ENCODE measurements around the gene KLHL25. TPM values are rescaled to one million over a fixed set of nuclear protein-coding genes. Genes with fewer than 3 reads are reported as not detected.

The KLHL25 gene
- total RNA-seq, 1 donor from 2014 or later = 29.3 TPM

GRCh38 chr15:85778107-85778776 is 16.5 kb downstream of the KLHL25 start:
- FAIRE-seq = no peak
- DNase-seq (ENCODE audit: low spot score in 2 of 2) = no peak

- DNase-seq (ENCODE audit: low spot score in 2 of 2) (no peak), FAIRE-seq (no peak)
Measured at GRCh38 chr15:85777250-85778106, 17.2 kb downstream of the KLHL25 start.

DNA sequence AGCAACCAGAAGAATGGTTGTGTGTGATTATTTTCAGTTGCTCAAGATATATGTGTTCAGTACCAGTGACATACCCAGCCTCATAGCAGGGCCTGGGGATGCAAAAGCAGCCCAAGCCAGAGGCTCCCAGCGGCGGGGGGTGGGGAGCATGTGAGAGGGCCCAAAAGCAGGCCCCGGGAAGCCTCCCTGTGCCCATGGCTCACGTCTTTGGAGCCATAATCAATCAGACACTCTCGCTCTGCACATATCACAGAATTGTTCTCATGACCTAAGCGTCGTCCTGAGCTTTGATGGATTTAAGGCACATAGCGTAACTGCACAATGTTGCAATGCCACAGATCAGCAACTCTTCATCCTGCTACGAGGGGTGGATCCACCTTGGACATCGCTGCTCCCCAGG is 20.8 kb downstream of the KLHL25 start:
- DNase-seq (ENCODE audit: low spot score in 2 of 2) = no peak
- no peak for FAIRE-seq

DNA sequence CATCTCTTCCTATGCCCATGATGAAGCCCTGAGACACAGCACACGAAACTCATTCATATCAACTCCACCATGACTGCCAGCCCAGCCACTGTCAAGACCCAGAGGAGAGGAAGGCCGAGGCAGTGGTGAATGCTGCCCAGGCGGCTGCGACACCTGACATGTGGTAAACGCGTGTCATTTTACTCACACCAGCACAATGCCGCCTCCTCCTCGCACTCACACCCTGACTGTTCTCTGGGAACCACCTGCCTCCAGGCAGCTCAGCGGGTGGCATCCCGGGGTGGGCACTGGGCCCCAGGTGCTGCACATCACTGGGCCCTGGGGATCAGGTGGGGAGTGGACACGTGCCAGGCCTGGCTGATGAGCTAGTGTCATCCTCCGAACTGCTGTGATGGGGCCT is 21.5 kb downstream of the KLHL25 start:
- FAIRE-seq = no peak
- DNase-seq (ENCODE audit: low spot score in 2 of 2) = no peak

GRCh38 chr15:85772668-85773067 is 22.1 kb downstream of the KLHL25 start:
- FAIRE-seq (no peak), DNase-seq (ENCODE audit: low spot score in 2 of 2) (no peak)

DNA sequence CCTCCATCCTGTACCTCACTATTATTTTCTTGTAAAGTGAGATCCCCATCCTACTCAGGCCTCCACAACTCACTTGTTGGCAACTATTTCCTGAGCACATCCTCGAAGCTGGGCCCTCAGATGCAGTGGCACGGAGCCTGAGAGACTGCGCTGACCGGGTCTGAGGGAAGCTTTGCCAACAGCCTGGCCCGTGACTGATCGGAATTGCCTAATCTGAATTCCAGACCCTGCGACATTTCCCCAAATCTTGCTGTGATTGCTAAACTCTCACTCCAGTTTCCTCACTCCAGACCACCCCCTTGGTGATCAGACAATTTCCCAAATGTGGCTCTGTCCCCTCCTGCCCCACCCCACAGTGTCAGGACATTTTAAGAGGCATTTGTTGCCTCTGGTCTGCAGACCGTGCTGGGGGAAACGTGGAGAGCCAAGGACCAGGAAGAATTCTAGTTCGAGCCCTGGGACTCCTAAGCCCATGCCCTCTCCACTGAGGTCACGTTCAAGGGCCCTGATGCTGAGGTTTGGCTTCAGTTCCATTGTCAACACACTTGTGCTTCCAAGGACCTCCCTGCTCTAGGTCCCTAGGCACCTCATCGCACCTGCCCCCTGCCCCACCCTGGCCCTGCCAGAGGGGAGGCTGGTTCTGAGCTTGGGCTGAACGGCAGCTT is 22.8 kb downstream of the KLHL25 start:
- no peak for FAIRE-seq

DNA sequence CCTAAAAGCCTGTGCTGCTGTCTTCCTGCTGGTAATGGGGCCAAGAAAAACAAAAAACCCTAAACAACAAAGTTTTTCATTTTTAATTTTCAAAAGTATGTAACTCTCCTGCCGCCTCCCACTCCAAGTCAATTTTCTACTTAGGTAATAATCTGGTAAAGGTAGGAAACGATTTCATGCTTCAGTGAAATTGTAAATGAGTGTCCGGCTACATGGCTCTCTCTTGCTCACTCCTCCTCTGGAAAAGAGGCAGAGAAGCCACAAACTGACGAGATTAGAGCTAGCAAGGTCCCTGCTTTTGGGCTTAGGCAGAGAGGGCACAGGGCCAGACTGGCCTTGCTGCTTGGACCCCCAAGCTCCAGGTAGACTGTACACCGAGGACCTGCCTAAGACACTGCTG is 23.5 kb downstream of the KLHL25 start:
- FAIRE-seq = no peak
- no peak for DNase-seq (ENCODE audit: low spot score in 2 of 2)

More for the DNA sequence above, 22.8 kb downstream of the KLHL25 start:
- no peak for DNase-seq (ENCODE audit: low spot score in 2 of 2)

- FAIRE-seq (no peak), DNase-seq (ENCODE audit: low spot score in 2 of 2) (no peak)
Measured at GRCh38 chr15:85770096-85771041, 24.4 kb downstream of the KLHL25 start.

DNA sequence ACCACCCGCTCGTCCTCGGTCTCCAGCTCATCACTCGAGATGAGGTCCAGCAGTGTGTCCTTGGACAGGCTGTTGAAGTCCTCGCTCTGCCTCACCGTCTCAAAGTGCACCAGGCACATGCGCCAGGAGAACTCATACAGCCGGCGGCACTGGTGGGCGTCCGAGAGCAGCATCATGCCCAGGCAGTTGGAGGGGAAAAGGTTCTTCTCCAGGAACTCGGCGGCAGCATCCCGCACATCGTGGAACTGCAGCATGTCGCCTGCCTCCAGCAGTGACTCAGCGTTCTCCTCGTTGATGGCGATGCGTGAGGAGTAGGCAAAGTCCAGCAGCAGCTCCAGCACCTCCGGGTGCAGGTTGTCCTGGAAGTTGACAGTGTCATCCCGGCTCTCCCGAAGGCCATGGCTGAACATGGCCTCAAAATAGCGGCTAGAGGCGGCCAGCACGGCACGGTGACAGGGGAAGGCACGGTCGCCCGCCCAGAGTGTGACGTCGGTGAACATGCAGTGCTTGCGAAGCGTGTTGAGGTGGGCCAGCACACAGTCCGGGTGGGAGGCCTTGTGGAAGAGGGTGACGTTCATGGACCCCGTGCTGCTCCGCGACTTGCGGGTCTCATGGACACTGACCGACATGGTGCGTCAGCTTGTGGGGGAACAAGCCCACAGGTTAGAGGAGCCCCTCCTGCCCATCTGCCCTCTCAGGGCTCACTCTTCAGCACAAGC is 25.4 kb downstream of the KLHL25 start:
- no peak for FAIRE-seq

DNA sequence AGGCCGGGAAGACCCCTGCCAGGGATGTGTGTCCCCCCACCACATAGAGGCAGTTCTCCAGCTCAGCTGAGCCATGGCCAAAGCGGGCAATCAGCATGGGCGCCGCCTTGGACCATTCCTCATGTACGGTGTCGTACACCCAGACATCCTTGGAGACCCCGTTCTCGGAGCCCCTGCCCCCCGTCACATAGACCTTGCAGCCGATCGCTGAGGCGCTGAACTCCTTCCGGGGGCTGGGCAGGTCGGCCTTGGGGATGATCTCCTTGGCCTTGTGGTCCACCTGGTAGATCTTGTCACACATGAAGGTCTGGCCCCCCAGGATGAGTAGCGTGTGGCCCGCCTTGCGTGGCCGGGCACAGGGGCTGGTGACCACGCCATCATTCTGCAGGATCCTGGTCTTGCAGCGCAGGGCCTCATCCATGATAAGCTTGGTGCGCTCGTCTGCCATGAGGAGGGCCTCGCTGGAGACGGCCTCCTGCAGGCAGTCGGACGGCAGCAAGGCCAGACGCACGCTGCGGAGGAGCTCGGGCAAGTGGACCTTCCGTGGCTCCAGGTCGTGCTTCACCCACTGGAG is 26.0 kb downstream of the KLHL25 start:
- DNase-seq (ENCODE audit: low spot score in 2 of 2) (no peak), FAIRE-seq (no peak)

More for the DNA sequence above, 25.4 kb downstream of the KLHL25 start:
- DNase-seq (ENCODE audit: low spot score in 2 of 2) = no peak

GRCh38 chr15:85767785-85768529 is 26.8 kb downstream of the KLHL25 start:
- FAIRE-seq (no peak), DNase-seq (ENCODE audit: low spot score in 2 of 2) (no peak)

DNA sequence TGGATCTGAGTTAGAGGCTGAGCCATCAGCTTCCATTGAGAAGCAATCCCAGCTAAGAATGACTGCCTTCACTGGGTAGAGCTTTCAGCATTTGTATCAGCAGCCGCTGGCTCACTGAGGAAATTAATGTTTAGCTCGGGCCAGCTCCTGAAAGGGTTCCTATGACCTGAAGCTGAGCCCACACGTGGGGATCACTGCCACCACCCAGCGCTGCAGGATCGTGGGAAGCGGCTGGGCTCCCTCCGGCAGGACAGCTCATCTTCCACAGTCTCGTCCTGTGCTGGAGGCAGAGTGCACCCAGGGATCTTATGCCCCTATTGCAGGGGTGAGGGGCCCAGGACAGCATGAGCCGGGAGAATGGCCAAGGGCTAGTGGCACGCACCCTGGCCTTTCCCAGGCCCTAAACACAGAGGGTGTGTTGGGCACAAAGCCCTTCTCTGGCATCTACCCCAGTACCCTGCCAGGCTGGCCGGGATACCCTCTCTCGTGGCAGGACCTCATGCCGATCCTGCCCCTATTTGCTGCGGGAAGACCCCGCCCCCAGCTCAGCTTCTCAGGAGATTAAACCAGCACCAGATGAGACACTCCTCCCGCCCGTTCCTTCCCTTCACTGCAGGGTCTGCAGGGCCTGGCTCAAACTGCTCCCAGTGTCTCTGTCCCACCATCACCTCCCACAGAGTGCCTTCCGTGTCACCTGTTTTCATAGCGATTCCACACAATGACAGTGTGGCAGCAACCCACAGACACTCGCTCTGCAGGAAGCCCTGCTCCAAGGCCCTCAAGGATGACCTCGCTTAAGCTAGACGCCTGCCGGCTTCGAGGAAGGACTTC is 28.5 kb downstream of the KLHL25 start:
- DNase-seq (ENCODE audit: low spot score in 2 of 2) = no peak

GRCh38 chr15:85764649-85765277 is 30.0 kb downstream of the KLHL25 start:
- no peak for DNase-seq (ENCODE audit: low spot score in 2 of 2)
- no peak for FAIRE-seq

More for the DNA sequence above, 28.5 kb downstream of the KLHL25 start:
- FAIRE-seq = no peak

DNA sequence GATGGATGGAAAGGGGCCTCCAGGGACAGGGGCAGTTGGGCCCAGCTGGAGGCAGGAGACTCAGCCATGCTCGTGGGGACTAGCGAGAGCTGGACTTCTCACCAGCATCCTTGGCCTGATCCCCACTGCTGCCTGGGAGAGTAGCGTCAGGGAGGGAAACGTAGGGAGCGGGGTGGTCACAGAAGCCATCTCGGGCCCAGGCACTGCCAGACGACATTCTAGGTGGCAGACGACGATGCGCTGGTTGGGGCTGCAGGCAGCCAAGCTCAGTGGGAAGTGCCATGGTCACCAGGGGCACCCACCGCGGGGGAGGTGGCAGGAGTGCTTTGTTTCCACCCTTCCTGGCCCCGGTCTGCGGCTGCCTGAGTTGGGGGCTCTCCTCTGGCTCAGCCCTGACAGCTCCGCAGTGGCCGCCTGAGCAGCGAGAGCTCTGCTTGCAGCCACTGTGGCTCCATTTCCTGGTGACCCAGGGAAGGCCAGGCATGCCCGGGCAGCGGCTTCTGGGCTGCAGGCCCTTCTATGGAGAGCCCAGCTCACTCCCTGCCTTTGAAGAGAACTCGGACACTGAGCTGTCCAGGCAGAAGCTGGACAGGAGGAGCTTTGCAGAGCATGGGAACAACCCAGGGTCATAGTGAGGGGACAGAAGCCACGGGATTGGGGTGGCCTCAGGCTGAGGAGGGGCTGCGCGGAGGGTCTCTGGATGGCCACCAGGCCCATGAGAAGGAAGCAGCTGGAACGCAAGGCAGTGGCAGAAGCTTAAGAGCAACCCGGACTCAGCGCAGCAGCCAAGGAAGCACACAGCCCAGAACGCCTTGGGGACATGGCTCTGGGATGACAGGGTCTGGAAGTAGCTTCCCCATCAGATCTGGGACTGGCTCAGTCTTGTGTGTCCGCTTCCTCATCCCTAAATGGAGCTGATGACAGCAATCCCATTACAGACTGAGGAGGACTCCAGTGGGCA is 30.8 kb downstream of the KLHL25 start:
- DNase-seq (ENCODE audit: low spot score in 2 of 2) (no peak), FAIRE-seq (no peak)

DNA sequence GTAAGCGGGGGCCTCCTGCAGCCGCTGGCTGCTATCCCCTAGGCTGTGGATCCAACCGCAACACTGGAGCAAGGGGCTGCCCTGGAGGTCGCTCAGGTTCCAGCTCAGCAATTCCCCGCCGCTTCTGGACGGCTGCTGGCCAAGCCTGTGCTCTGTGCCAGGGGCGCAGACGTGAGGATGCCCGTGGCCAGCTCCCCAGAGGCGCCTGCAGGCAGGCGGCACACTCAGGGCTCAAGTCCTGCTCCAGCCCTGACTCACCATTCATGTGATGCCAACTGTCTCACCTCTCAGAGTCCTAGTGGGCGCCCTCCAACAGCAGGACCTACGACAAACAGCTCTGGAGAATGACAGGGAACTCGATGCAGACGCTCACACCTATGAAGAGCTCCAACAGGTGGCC is 31.6 kb downstream of the KLHL25 start:
- no peak for FAIRE-seq
- no peak for DNase-seq (ENCODE audit: low spot score in 2 of 2)

DNA sequence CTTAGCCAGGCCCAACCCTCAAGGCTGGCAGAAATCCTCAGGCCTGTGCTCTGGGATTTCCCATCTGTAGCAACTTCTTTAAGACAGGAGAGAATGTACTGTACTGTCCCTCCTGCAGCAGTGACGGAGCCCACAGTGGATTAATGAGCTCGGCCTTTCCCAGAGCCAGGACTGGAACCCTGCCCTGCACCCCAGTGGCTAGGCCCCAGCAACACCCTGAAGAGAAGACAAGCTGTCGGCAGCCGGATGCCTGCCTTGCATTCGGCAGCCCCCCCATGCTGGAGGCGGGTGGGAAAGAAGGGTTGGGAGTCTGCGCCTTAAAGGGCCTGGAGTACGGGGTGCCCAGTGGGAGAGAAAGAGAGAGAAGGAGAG is 32.0 kb downstream of the KLHL25 start:
- DNase-seq (ENCODE audit: low spot score in 2 of 2) (no peak), FAIRE-seq (no peak)

Measured in frontal cortex (tissue), 4 donors.